PFSK-1 (cell line): Measurements from ENCODE around the gene BABAM2.

ENCODE experiments used
- FOXP2 ChIP-seq: optimal IDR thresholded peaks from 2 replicates; pipeline ENCODE3; 2011; ENCODE audit warnings: borderline replicate concordance, control low read depth, inconsistent platforms; ENCODE audit not compliant: insufficient read depth; ENCODE audit errors: extremely low read length, extremely low read depth
- POLR2AphosphoS5 ChIP-seq: IDR thresholded peaks from 2 replicates; pipeline ENCODE4 v1.6.1; 2012; ENCODE audit warnings: low read depth, mild to moderate bottlenecking, control low read depth, low read length, moderate library complexity
- REST ChIP-seq, 2 experiments: IDR thresholded peaks; 2 replicates each; pipeline versions ENCODE4 v1.6.1 to v1.8.0; 2011 to 2012; ENCODE audit warnings: low read depth in 2 of 2, low read length in 2 of 2, control low read depth in 1 of 2, inconsistent platforms in 1 of 2, mild to moderate bottlenecking in 1 of 2, moderate library complexity in 1 of 2; ENCODE audit not compliant: insufficient read depth in 1 of 2
- SIN3A ChIP-seq: IDR thresholded peaks from 2 replicates; pipeline ENCODE4 v1.6.1; 2012; ENCODE audit warnings: mild to moderate bottlenecking, low read length, moderate library complexity, borderline replicate concordance; ENCODE audit not compliant: insufficient read depth
- TAF1 ChIP-seq: IDR thresholded peaks from 2 replicates; pipeline ENCODE4 v1.6.1; 2012; ENCODE audit warnings: low read length, control low read depth, borderline replicate concordance; ENCODE audit not compliant: insufficient read depth

BABAM2 gene

GRCh38 chr2:28327581-28327955 lies 437.0 kb downstream of the BABAM2 start:
- no peak for TF ChIP-seq FOXP2
- TF ChIP-seq POLR2AphosphoS5: no peak
- TF ChIP-seq TAF1: no peak

GRCh38 chr2:28327956-28328922 lies 437.7 kb downstream of the BABAM2 start:
- no peak for TF ChIP-seq REST (IDR thresholded peaks at IDR 0.05; ENCODE audit: insufficient read depth in 1 of 2, low read depth in 2 of 2, low read length in 2 of 2)
- no peak for TF ChIP-seq POLR2AphosphoS5
- no peak for TF ChIP-seq TAF1
- no peak for TF ChIP-seq FOXP2
- TF ChIP-seq SIN3A: no peak

- no peak for TF ChIP-seq POLR2AphosphoS5
- no peak for TF ChIP-seq TAF1
- no peak for TF ChIP-seq SIN3A
- no peak for TF ChIP-seq REST (IDR thresholded peaks at IDR 0.05; ENCODE audit: insufficient read depth in 1 of 2, low read depth in 2 of 2, low read length in 2 of 2)
- no peak for TF ChIP-seq FOXP2
Observed at GRCh38 chr2:28329184-28329583, 438.7 kb downstream of the BABAM2 start.

- no peak for TF ChIP-seq SIN3A
Observed at GRCh38 chr2:28332696-28333095, 442.2 kb downstream of the BABAM2 start.

- TF ChIP-seq POLR2AphosphoS5 (no peak), FOXP2 (no peak), TAF1 (no peak), SIN3A (no peak), REST (IDR thresholded peaks at IDR 0.05; ENCODE audit: insufficient read depth in 1 of 2, low read depth in 2 of 2, low read length in 2 of 2) (no peak)
Observed at GRCh38 chr2:28333606-28334526, 443.3 kb downstream of the BABAM2 start.
